Activated T-helper 1 cell treated with anti-CD3 and anti-CD28 coated beads, Interleukin-12 subunit alpha, Interleukin-12 subunit beta, Interleukin-2, Interleukin-4 antibody, amounts not matched to agents 30 ng/mL and 10 ng/mL and 1 ng/mL, durations not matched to agents 14 hours and 24 hours and 36 hours (primary cell): ENCODE data around the gene KRT85. TPM values are rescaled to one million over a fixed set of nuclear protein-coding genes. Genes with fewer than 3 reads are reported as not detected.
A peak's percentile ranks its signal among the peaks of the same experiment; 100 is the strongest.

Experiments
- DNase-seq: peaks from one replicate; pipeline ENCODE4 v3.0.0; 2021; ENCODE audit warnings: low spot score
- H3K27ac Mint-ChIP-seq: one replicate; pipeline ENCODE4 v1.8.0; 2021; ENCODE audit warnings: mild to moderate bottlenecking, mixed read lengths
- H3K27me3 Mint-ChIP-seq: one replicate; pipeline ENCODE4 v1.8.0; 2022; ENCODE audit warnings: mild to moderate bottlenecking, moderate library complexity, mixed read lengths; ENCODE audit not compliant: insufficient read depth
- H3K36me3 Mint-ChIP-seq: one replicate; pipeline ENCODE4 v1.8.0; 2021; ENCODE audit warnings: low read depth, mixed read lengths
- H3K4me1 Mint-ChIP-seq: one replicate; pipeline ENCODE4 v1.8.0; 2021; ENCODE audit warnings: low read depth, mixed read lengths
- H3K4me3 Mint-ChIP-seq: one replicate; pipeline ENCODE4 v1.8.0; 2021; ENCODE audit warnings: mild to moderate bottlenecking, moderate library complexity, mixed read lengths
- H3K9me3 Mint-ChIP-seq: one replicate; pipeline ENCODE4 v1.8.0; 2021; ENCODE audit warnings: mixed read lengths
- intact Hi-C: fragments of 100-400 bp; cut with micrococcal nuclease; formaldehyde crosslinking; loops from one replicate; pipeline ENCODE4 v1.15.1; 2024
- total RNA-seq: library from RNA; stranded (reverse); gene quantifications from 2 replicates; pipeline ENCODE4 v1.2.3, GENCODE V29; 2022

KRT85 gene
- total RNA-seq, 1 donor from 2014 or later: not detected

- Mint-ChIP-seq H3K9me3 (no peaks in the 10 kb centered on the region), H3K27ac (no peak overlapping the region), H3K4me1 (peaks cover 4% of the 10 kb centered on the region), H3K36me3 (no peaks in the 10 kb centered on the region), H3K4me3 (no peak overlapping the region), H3K27me3 (peaks cover 7% of the 10 kb centered on the region)
- DNase-seq: no peak
- intact Hi-C loops: no loop called here
These were observed 7.1 kb downstream of the KRT85 start for GRCh38 chr12:52360106-52360662.

- Mint-ChIP-seq H3K4me1 (peaks cover 4% of the 10 kb centered on the region), H3K9me3 (no peaks in the 10 kb centered on the region), H3K27ac (no peak overlapping the region), H3K27me3 (peaks cover 5% of the 10 kb centered on the region), H3K36me3 (no peaks in the 10 kb centered on the region), H3K4me3 (no peak overlapping the region)
- intact Hi-C loops: no loop called here
- DNase-seq: no peak
These were observed 7.6 kb downstream of the KRT85 start for GRCh38 chr12:52359621-52360061.

- intact Hi-C loops: no loop called here
- H3K4me1 Mint-ChIP-seq: peaks cover 4% of the 10 kb centered on the region
- no peak for DNase-seq
- no peak overlapping the region for H3K4me3 Mint-ChIP-seq
- no peaks in the 10 kb centered on the region for H3K9me3 Mint-ChIP-seq
- no peak overlapping the region for H3K27ac Mint-ChIP-seq
- peaks cover 5% of the 10 kb centered on the region for H3K27me3 Mint-ChIP-seq
- H3K36me3 Mint-ChIP-seq: no peaks in the 10 kb centered on the region
These were observed 8.5 kb downstream of the KRT85 start for GRCh38 chr12:52358575-52359350.

- H3K4me1 Mint-ChIP-seq: peaks cover 4% of the 10 kb centered on the region
- H3K27me3 Mint-ChIP-seq: peaks cover 9% of the 10 kb centered on the region
- H3K36me3 Mint-ChIP-seq: no peaks in the 10 kb centered on the region
- H3K9me3 Mint-ChIP-seq: no peaks in the 10 kb centered on the region
- no peak for DNase-seq
- no peak overlapping the region for H3K27ac Mint-ChIP-seq
- H3K4me3 Mint-ChIP-seq: no peak overlapping the region
- intact Hi-C loops: no loop called here
These were observed 10.3 kb downstream of the KRT85 start for GRCh38 chr12:52356762-52357580.

- H3K4me1 Mint-ChIP-seq: peaks cover 8% of the 10 kb centered on the region
- no peaks in the 10 kb centered on the region for H3K36me3 Mint-ChIP-seq
- no peaks in the 10 kb centered on the region for H3K9me3 Mint-ChIP-seq
- peaks cover 12% of the 10 kb centered on the region for H3K27me3 Mint-ChIP-seq
- H3K4me3 Mint-ChIP-seq: no peak overlapping the region
- no peak overlapping the region for H3K27ac Mint-ChIP-seq
- intact Hi-C loops: no loop called here
- no peak for DNase-seq
These were observed 11.1 kb downstream of the KRT85 start for GRCh38 chr12:52356031-52356761.

- H3K27ac Mint-ChIP-seq: no peak overlapping the region
- peaks cover 8% of the 10 kb centered on the region for H3K4me1 Mint-ChIP-seq
- H3K4me3 Mint-ChIP-seq: no peak overlapping the region
- H3K27me3 Mint-ChIP-seq: peaks cover 12% of the 10 kb centered on the region
- no peaks in the 10 kb centered on the region for H3K9me3 Mint-ChIP-seq
- intact Hi-C loops: no loop called here
- no peak for DNase-seq
- H3K36me3 Mint-ChIP-seq: no peaks in the 10 kb centered on the region
These were observed 12.1 kb downstream of the KRT85 start for GRCh38 chr12:52355176-52355575.

GRCh38 chr12:52354200-52354599, 13.1 kb downstream of the KRT85 start:
- Mint-ChIP-seq H3K27me3 (peaks cover 13% of the 10 kb centered on the region), H3K27ac (no peak overlapping the region), H3K36me3 (no peaks in the 10 kb centered on the region), H3K4me1 (peaks cover 8% of the 10 kb centered on the region), H3K9me3 (no peaks in the 10 kb centered on the region), H3K4me3 (no peak overlapping the region)
- no peak for DNase-seq
- intact Hi-C loops: no loop called here

- Mint-ChIP-seq H3K27me3 (peaks cover 17% of the 10 kb centered on the region), H3K36me3 (no peaks in the 10 kb centered on the region), H3K4me1 (peaks cover 8% of the 10 kb centered on the region), H3K27ac (no peak overlapping the region), H3K4me3 (no peak overlapping the region), H3K9me3 (no peaks in the 10 kb centered on the region)
- intact Hi-C loops: no loop called here
- no peak for DNase-seq
These were observed 13.5 kb downstream of the KRT85 start for GRCh38 chr12:52353766-52354165.

- intact Hi-C loops: no loop called here
- Mint-ChIP-seq H3K4me3 (no peak overlapping the region), H3K27me3 (peaks cover 18% of the 10 kb centered on the region), H3K27ac (no peak overlapping the region), H3K9me3 (no peaks in the 10 kb centered on the region), H3K4me1 (peaks cover 4% of the 10 kb centered on the region), H3K36me3 (no peaks in the 10 kb centered on the region)
- DNase-seq: no peak
These were observed 14.3 kb downstream of the KRT85 start for GRCh38 chr12:52352951-52353350.

- H3K9me3 Mint-ChIP-seq: no peaks in the 10 kb centered on the region
- no peak for DNase-seq
These were observed 15.9 kb downstream of the KRT85 start for GRCh38 chr12:52351196-52352059.

GRCh38 chr12:52350786-52351185, 16.5 kb downstream of the KRT85 start:
- Mint-ChIP-seq H3K27me3 (peaks cover 26% of the 10 kb centered on the region), H3K4me1 (peaks cover 4% of the 10 kb centered on the region), H3K9me3 (no peaks in the 10 kb centered on the region), H3K4me3 (no peak overlapping the region), H3K36me3 (no peaks in the 10 kb centered on the region), H3K27ac (no peak overlapping the region)
- no peak for DNase-seq
- intact Hi-C loops: no loop called here

More at GRCh38 chr12:52351196-52352059, 15.9 kb downstream of the KRT85 start:
- H3K4me3 Mint-ChIP-seq: no peak overlapping the region
- H3K4me1 Mint-ChIP-seq: peaks cover 4% of the 10 kb centered on the region
- intact Hi-C loops: no loop called here
- H3K36me3 Mint-ChIP-seq: no peaks in the 10 kb centered on the region
- peaks cover 24% of the 10 kb centered on the region for H3K27me3 Mint-ChIP-seq
- H3K27ac Mint-ChIP-seq: peak overlapping the region; percentile 14
